Measurements from ENCODE around the gene DCHS1. TPM values are rescaled to one million over a fixed set of nuclear protein-coding genes. Genes with fewer than 3 reads are reported as not detected.
A peak's percentile ranks its signal among the peaks of the same experiment; 100 is the strongest.

Gene DCHS1
- total and polyA plus RNA-seq, 3 experiments from 2014 or later, result 0.89 to 1.5 (median 0.96) TPM

GRCh38 chr11:6622261-6623171, 33.1 kb downstream of the DCHS1 start:
- Histone ChIP-seq H3K4me1 (ENCODE audit: insufficient read depth, low read length) (peaks cover 20% of the 10 kb centered on the region), H3K27me3 (ENCODE audit: insufficient read depth, low read length, poor library complexity, severe bottlenecking) (no peaks in the 10 kb centered on the region), H3K9me3 (ENCODE audit: low read length) (no peaks in the 10 kb centered on the region), H3K27ac (ENCODE audit: low read depth, low read length) (no peak overlapping the region), H3K36me3 (ENCODE audit: insufficient read depth, low read length) (no peaks in the 10 kb centered on the region), H3K4me3 (ENCODE audit: low read length) (no peak overlapping the region)
- Mint-ChIP-seq H3K4me3 (no peak overlapping the region), H3K9me3 (no peaks in the 10 kb centered on the region), H3K27ac (no peak overlapping the region), H3K36me3 (peaks cover 0 to 9% (median 0%) of the 10 kb centered on the region in 3 donors), H3K27me3 (peaks cover 0 to 1% of the 10 kb centered on the region in 2 donors), H3K4me1 (peaks cover 9 to 12% (median 12%) of the 10 kb centered on the region in 3 donors)
- DNase-seq, result no peak
- CTCF ChIA-PET, result interaction anchor here (0.8 to 2.8 kb wide), 5 partner anchors 11 to 133 kb away, joined by 3 to 16 read pairs (median 5); partner anchors contain the start of genes MRPL17 and TAF10
- POLR2A ChIA-PET, result interaction anchor here (0.5 kb wide), 1 partner anchor 150 kb away, joined by 3 read pairs; no protein-coding TSS in a partner anchor

- CTCF ChIA-PET, result interaction anchor here (0.8 to 2.8 kb wide), 5 partner anchors 10 to 134 kb away, joined by 3 to 16 read pairs (median 3); partner anchors contain the start of genes MRPL17 and TAF10
- Histone ChIP-seq H3K27ac (ENCODE audit: low read depth, low read length) (no peak overlapping the region), H3K4me3 (ENCODE audit: low read length) (no peak overlapping the region), H3K36me3 (ENCODE audit: insufficient read depth, low read length) (no peaks in the 10 kb centered on the region), H3K9me3 (ENCODE audit: low read length) (no peaks in the 10 kb centered on the region), H3K4me1 (ENCODE audit: insufficient read depth, low read length) (peaks cover 19% of the 10 kb centered on the region), H3K27me3 (ENCODE audit: insufficient read depth, low read length, poor library complexity, severe bottlenecking) (no peaks in the 10 kb centered on the region)
- Mint-ChIP-seq H3K27ac (no peak overlapping the region), H3K4me1 (peaks cover 5 to 7% (median 5%) of the 10 kb centered on the region in 3 donors), H3K36me3 (peaks cover 0 to 10% (median 0%) of the 10 kb centered on the region in 3 donors), H3K9me3 (no peaks in the 10 kb centered on the region), H3K27me3 (peaks cover 0 to 1% of the 10 kb centered on the region in 2 donors), H3K4me3 (no peak overlapping the region)
- POLR2A ChIA-PET, result interaction anchor here (1.3 kb wide), 1 partner anchor 10 kb away, joined by 4 read pairs; the partner anchor contains the start of gene TAF10
- no peak for DNase-seq
These were observed 33.8 kb downstream of the DCHS1 start for GRCh38 chr11:6621711-6622211.

- H3K27me3 Mint-ChIP-seq, result peaks cover 0 to 1% of the 10 kb centered on the region in 2 donors
- Histone ChIP-seq H3K27ac (ENCODE audit: low read depth, low read length) (no peak overlapping the region), H3K9me3 (ENCODE audit: low read length) (no peaks in the 10 kb centered on the region), H3K4me3 (ENCODE audit: low read length) (no peak overlapping the region), H3K27me3 (ENCODE audit: insufficient read depth, low read length, poor library complexity, severe bottlenecking) (no peaks in the 10 kb centered on the region), H3K4me1 (ENCODE audit: insufficient read depth, low read length) (peaks cover 19% of the 10 kb centered on the region), H3K36me3 (ENCODE audit: insufficient read depth, low read length) (peaks cover 7% of the 10 kb centered on the region)
- ChIA-PET POLR2A (interaction anchor here (0.7 to 1.3 kb wide), 2 partner anchors 9 to 27 kb away, joined by 3 to 4 read pairs; partner anchors contain the start of gene TAF10), CTCF (interaction anchor here (0.9 to 2.8 kb wide), 6 partner anchors 9 to 90 kb away, joined by 3 to 16 read pairs (median 5); partner anchors contain the start of genes MRPL17 and TAF10)
- no peaks in the 10 kb centered on the region for H3K9me3 Mint-ChIP-seq
- no peak overlapping the region for H3K27ac Mint-ChIP-seq
- peaks cover 0 to 8% (median 8%) of the 10 kb centered on the region in 3 donors for H3K36me3 Mint-ChIP-seq
- no peak overlapping the region for H3K4me3 Mint-ChIP-seq
- DNase-seq, result no peak
- peaks cover 8 to 12% (median 9%) of the 10 kb centered on the region in 3 donors for H3K4me1 Mint-ChIP-seq
These were observed 35.0 kb downstream of the DCHS1 start for GRCh38 chr11:6620636-6621035.

GRCh38 chr11:6619004-6619745, 36.4 kb downstream of the DCHS1 start, which contains the start of gene TPP1:
Gene TPP1, minus strand, starts transcription at chr11:6619422. Its CDS starts 22 bp downstream, at chr11:6619400.
- Mint-ChIP-seq H3K4me1 (peaks cover 9 to 13% (median 13%) of the 10 kb centered on the region in 3 donors), H3K27ac (no peak within 1 kb of the TSS), H3K36me3 (peaks cover 0 to 11% (median 4%) of the 10 kb centered on the region in 3 donors), H3K4me3 (no peak within 1 kb of the TSS), H3K27me3 (peaks cover 0 to 1% of the 10 kb centered on the region in 2 donors), H3K9me3 (no peaks in the 10 kb centered on the region)
- ChIA-PET POLR2A (interaction anchor here (0.6 to 3.1 kb wide), 12 partner anchors 8 to 216 kb away, joined by 3 to 35 read pairs (median 4); partner anchors contain the start of genes ARFIP2, ILK, MRPL17 and RRP8), CTCF (interaction anchor here (0.8 to 4.5 kb wide), 25 partner anchors 8 to 1368 kb away, joined by 3 to 54 read pairs (median 3); partner anchors contain the start of genes EIF3F, ILK, MRPL17 and RRP8)
- Histone ChIP-seq H3K4me3 (ENCODE audit: low read length) (peak within 1 kb of the TSS; percentile 91), H3K36me3 (ENCODE audit: insufficient read depth, low read length) (peaks cover 9% of the 10 kb centered on the region), H3K27ac (ENCODE audit: low read depth, low read length) (peak within 1 kb of the TSS; percentile 88), H3K4me1 (ENCODE audit: insufficient read depth, low read length) (peaks cover 19% of the 10 kb centered on the region), H3K9me3 (ENCODE audit: low read length) (no peaks in the 10 kb centered on the region), H3K27me3 (ENCODE audit: insufficient read depth, low read length, poor library complexity, severe bottlenecking) (no peaks in the 10 kb centered on the region)
- peak; percentile 83 to 95 (median 91) for DNase-seq

GRCh38 chr11:6618117-6619003, 37.2 kb downstream of the DCHS1 start:
- no peak overlapping the region for H3K27ac Mint-ChIP-seq
- Histone ChIP-seq H3K4me3 (ENCODE audit: low read length) (peak overlapping the region; percentile 91), H3K4me1 (ENCODE audit: insufficient read depth, low read length) (peaks cover 19% of the 10 kb centered on the region), H3K36me3 (ENCODE audit: insufficient read depth, low read length) (peaks cover 9% of the 10 kb centered on the region), H3K27me3 (ENCODE audit: insufficient read depth, low read length, poor library complexity, severe bottlenecking) (no peaks in the 10 kb centered on the region), H3K27ac (ENCODE audit: low read depth, low read length) (peak overlapping the region; percentile 88), H3K9me3 (ENCODE audit: low read length) (no peaks in the 10 kb centered on the region)
- ChIA-PET POLR2A (interaction anchor here (0.6 to 3.1 kb wide), 12 partner anchors 10 to 215 kb away, joined by 3 to 35 read pairs (median 4); partner anchors contain the start of genes ARFIP2, ILK, MRPL17 and RRP8), CTCF (interaction anchor here (0.8 to 4.5 kb wide), 22 partner anchors 9 to 1369 kb away, joined by 3 to 54 read pairs (median 4); partner anchors contain the start of genes EIF3F, ILK, MRPL17 and RRP8)
- H3K4me3 Mint-ChIP-seq, result no peak overlapping the region
- peaks cover 0 to 11% (median 3%) of the 10 kb centered on the region in 3 donors for H3K36me3 Mint-ChIP-seq
- DNase-seq, result peak; percentile 36 to 84 (median 58)
- peaks cover 9 to 13% (median 13%) of the 10 kb centered on the region in 3 donors for H3K4me1 Mint-ChIP-seq
- no peaks in the 10 kb centered on the region for H3K9me3 Mint-ChIP-seq
- peaks cover 0 to 1% of the 10 kb centered on the region in 2 donors for H3K27me3 Mint-ChIP-seq

GRCh38 chr11:6617315-6617781, 38.3 kb downstream of the DCHS1 start:
- Mint-ChIP-seq H3K27me3 (peaks cover 0 to 1% of the 10 kb centered on the region in 2 donors), H3K36me3 (peaks cover 0 to 11% (median 3%) of the 10 kb centered on the region in 3 donors), H3K9me3 (no peaks in the 10 kb centered on the region), H3K4me1 (peaks cover 9 to 13% (median 13%) of the 10 kb centered on the region in 3 donors), H3K27ac (peak overlapping the region in 2 of 8 donors; percentile 28 to 68), H3K4me3 (peak overlapping the region in 1 of 7 donors; percentile 54)
- Histone ChIP-seq H3K27ac (ENCODE audit: low read depth, low read length) (peak overlapping the region; percentile 88), H3K4me1 (ENCODE audit: insufficient read depth, low read length) (peaks cover 29% of the 10 kb centered on the region), H3K9me3 (ENCODE audit: low read length) (no peaks in the 10 kb centered on the region), H3K36me3 (ENCODE audit: insufficient read depth, low read length) (peaks cover 9% of the 10 kb centered on the region), H3K4me3 (ENCODE audit: low read length) (peak overlapping the region; percentile 91), H3K27me3 (ENCODE audit: insufficient read depth, low read length, poor library complexity, severe bottlenecking) (no peaks in the 10 kb centered on the region)
- ChIA-PET CTCF (interaction anchor here (1.0 to 4.5 kb wide), 8 partner anchors 8 to 238 kb away, joined by 3 to 54 read pairs (median 14); partner anchors contain the start of genes ILK, MRPL17 and RRP8), POLR2A (interaction anchor here (0.9 to 3.1 kb wide), 4 partner anchors 13 to 136 kb away, joined by 3 to 35 read pairs (median 10); partner anchors contain the start of genes ARFIP2, ILK, MRPL17 and RRP8)
- no peak for DNase-seq
